GM19397 (cell line): ENCODE data around the gene COL1A2.

Experiments used
- ATAC-seq: cut with Tn5 transposase; IDR thresholded peaks from one replicate; pipeline ENCODE4 v1.9.1; 2021; ENCODE audit warnings: mild to moderate bottlenecking, moderate library complexity; ENCODE audit not compliant: unreplicated experiment

Gene COL1A2

DNA sequence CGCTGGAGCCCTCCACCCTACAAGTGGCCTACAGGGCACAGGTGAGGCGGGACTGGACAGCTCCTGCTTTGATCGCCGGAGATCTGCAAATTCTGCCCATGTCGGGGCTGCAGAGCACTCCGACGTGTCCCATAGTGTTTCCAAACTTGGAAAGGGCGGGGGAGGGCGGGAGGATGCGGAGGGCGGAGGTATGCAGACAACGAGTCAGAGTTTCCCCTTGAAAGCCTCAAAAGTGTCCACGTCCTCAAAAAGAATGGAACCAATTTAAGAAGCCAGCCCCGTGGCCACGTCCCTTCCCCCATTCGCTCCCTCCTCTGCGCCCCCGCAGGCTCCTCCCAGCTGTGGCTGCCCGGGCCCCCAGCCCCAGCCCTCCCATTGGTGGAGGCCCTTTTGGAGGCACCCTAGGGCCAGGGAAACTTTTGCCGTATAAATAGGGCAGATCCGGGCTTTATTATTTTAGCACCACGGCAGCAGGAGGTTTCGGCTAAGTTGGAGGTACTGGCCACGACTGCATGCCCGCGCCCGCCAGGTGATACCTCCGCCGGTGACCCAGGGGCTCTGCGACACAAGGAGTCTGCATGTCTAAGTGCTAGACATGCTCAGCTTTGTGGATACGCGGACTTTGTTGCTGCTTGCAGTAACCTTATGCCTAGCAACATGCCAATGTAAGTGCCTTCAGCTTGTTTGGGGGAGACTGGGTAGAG lies at the start of gene COL1A2:
COL1A2 (plus strand) TSS at position 459 of the 704 bp plus-strand sequence; CDS start at position 596, 137 bp downstream.
- ATAC-seq = peak; percentile 8

DNA sequence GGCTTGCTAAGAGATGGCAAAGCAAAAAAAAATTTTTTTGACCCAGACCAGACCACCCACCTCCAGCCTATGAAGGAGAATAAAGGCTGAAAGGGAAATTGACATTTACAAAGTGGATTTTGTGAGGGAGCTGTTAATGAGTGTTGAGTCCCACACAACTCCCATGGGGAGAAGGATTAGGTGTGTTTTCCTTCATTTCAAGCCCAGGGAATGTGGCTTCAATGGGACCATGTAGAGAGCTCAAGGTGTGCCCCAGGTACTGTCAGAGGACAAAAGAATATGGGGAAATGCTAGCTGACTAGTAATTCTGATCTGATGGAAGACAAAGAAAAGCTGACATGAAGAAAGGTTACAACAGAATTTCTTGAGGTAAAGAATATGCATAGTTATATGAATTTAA lies 48.8 kb upstream of the COL1A2 start:
- ATAC-seq = no peak

DNA sequence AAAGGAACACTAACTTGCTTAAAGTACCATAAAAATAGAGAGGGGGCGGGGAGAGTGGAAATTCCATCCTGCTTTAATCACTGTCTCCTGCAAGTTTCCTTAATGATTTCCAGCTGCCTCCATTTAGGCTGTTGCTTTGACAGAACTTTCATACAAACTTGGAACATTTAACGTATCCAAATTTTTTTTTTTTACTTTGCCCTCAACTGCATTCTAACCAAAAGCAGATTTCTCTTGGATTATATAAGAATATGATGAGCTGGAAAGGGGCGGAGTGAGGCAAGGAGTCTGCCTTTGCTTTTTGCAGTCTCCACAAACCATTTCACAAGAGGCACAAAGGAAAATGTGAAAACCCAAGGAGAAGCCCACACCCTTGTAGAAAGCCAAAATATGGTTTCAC lies 46.6 kb upstream of the COL1A2 start:
- no peak for ATAC-seq

DNA sequence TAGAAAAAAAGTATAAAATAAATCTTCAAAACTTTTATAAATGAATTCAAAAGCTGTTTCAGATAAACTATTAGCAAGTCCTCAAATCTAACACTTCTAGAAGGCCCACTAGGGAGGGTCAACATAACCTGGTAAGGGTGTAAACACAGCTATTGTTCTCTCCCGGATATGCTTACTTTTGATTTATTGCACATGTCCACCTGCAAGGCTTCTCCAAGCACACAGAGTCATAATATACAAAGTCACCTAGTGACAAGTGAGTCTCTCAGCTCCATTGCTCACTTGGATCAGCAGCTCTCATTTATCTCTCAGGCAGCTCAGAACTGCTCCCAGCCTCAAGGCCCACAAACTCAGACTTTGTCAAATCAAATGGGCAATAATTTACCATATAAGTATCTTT lies 44.0 kb upstream of the COL1A2 start:
- no peak for ATAC-seq

DNA sequence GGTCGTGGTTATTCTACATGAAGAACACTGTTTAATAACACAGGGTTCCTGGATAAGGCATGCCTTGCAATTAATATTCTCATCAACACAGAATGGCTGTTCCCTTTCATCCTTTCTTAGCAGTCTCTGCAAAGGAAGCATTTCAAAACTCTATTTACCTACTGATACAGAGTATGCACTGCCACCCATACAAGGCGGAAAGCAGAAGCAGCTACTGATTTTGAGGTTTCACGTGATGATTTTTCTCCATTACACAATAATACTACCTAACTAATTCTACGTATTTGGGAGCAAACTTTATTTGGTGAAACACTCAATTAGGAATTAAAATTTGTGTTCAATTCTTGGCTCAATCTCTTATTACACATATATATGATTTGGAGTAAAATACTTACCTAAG lies 43.0 kb upstream of the COL1A2 start:
- no peak for ATAC-seq

DNA sequence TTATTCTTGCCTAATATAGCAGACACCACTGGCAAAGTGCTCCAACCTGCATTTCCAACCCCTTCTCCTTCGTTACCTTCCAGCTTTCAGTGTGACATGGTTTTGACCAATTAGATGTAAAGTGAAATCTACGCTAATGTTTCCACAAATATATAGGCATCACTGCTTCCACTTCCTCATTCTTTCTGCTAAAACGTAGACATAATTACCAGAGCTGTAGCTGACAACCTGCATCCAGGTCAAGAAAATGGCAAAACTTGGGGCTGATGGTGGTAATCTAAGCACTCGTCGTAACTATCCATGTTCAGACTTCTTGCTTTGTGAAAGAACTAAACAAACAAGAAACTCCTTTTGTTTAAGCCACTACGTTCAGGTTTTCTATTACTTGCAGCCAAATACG lies 41.8 kb upstream of the COL1A2 start:
- ATAC-seq = no peak

DNA sequence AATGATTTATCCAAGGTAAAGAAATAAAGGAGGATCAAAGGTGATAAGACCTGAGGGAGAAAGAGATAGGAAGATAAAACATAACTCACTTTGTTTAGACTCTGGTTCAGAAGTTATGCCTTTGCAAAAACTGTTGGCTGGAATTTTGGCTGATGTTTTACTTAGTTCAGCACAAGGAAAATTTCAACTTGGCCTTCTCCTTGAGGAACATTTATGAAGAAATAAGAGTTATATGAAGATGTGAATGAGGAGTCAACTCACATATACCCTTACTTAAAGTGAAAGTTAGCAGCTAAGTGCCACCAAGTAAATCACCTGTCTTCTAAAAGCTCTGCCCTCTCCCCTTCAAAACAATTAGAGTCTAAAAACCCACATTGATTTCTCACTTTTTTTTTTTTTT lies 39.7 kb upstream of the COL1A2 start:
- no peak for ATAC-seq

DNA sequence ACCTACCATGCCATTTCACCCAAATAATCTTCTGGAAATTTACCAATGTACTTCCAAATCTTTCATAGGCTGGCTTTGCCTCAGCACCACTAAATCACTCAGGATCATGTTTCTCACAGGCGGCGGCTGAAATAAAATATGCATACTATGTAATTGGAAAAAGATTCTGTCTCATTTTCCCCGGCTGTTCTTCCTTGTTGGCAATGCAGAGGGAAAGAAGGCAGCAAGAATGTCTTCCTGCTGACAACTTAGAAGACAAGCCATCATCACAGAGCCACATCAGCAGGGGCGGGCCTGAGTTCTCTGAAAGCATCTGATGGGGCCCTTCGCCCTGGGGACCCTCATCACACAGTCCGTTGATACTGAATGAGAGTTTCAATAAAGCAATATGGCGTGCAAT lies 39.2 kb upstream of the COL1A2 start:
- no peak for ATAC-seq

DNA sequence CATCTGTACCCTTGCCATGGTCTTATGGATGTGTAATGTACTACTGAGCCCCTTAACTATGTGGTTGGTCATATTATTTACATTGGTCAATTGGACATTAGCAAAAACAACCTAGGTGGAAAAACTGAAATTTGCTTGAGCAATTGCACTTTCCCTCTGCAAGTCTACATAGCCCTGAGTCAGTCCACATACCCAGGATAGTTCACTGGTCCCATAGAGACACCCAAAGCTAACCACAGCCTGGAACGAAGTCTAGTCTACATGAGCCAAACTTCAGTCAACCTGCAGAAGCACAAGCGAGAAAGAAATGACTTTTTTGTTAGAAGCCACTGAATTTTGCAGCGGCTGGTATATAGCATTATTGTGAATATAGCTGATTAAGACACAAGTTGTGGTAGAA lies 37.6 kb upstream of the COL1A2 start:
- no peak for ATAC-seq

DNA sequence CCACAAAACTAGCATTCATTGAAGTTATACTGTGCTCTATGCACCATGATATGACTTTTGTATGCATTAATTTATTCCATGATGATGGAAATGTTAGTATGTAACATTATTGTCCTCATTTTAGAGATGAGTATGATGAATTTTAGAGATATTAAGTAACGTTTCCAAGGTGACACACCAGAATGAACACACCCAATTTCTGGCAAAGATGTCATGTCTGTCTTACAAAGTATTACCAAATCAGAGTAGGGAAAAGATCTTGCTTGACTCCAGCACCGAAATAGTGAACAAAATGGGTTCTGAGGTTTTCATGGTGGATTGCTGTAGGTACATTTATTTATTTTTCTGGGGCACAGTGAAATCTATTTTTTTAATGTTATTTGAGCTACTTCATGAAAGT lies 33.8 kb upstream of the COL1A2 start:
- ATAC-seq = no peak

DNA sequence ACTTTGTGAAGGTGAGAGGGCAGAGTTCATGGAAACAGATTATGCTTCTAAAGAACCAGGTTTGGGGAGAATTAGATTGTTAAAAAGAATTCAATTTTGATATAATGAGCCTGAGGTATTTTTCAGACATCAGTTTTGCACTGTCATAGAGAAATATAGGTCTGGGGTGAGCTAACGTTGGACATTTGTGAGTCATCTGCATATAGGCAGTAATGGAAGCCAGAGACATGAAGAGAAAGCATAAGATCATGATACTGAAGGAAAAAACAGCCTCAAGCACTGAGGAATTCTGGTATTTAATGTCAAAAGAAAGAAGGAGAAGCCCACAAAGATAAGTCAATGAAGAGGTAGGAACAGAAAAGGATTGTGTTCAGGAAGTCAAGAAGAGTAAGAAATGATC lies 32.4 kb upstream of the COL1A2 start:
- no peak for ATAC-seq

DNA sequence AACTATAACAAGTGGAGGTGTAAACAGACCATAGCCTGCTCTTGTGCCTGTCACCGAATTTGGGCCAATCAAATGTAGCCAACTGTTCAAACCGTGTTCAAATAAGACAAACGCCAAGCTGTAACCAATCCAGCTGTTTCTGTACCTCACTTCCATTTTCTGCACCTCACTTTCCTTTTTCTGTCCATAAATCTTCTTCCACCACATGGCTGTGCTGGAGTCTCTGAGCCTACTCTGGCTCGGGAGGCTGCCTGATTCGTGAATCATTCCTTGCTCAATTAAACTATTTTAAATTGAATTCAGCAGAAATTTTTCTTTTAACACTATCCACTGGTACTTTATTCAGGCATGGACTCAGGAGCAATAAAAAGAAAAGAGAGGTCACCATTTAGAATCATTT lies 29.9 kb upstream of the COL1A2 start:
- ATAC-seq = no peak

DNA sequence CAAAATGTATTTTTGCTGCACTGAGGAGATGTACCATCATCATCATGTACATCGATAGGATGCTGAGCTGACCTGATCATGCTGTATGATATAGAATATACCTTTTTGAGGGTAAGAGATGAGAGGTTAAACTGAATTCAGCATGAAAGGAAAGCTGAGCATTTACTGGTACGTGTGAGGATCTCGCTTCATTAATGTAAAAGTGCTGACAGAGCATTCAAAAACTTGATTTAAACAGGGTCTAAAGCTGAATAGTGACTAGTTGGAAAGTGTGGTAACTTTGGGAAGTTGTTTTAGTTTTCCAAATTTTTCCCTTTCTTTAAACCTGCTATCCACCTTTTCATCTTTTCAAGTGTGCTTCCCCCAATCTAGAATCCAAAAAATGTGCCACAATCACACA lies 28.5 kb upstream of the COL1A2 start:
- no peak for ATAC-seq

DNA sequence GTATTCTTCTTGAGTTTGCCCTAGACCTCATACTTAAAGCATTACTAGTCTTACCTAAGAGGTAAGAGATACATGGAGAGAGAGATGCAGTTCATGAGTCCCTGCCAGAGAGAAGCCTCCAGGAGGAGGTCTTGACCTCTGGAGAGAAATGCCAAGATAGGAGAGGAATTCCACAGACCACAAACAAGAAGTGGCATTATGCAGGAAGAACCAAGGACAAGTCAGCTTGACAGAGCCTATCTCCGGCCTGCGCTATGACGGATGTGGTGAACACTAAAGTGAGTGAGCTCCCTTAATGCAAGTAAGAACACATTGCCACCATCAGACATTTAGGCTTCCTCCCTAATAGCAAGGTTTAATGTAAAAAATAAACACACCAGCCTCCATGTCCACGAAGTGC lies 27.9 kb upstream of the COL1A2 start:
- no peak for ATAC-seq

DNA sequence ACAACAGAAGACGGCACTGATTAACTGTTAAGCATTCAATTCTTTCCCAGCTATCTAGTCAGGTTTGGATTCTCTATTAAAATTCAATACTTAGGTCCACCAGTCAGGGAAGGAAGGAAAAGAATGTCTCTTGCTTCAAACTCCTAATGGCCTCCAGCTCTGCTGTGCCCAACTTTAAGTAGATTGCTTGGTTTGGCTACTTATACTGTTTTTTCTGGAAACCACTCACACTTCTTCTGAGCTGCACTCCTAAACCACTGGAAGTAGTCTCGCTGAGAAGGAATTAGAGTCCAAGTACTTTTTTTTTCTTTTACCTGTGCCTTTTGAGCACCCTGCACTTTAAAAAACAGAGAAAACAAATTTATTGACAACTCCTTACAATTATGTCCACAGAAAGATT lies 26.7 kb upstream of the COL1A2 start:
- no peak for ATAC-seq

DNA sequence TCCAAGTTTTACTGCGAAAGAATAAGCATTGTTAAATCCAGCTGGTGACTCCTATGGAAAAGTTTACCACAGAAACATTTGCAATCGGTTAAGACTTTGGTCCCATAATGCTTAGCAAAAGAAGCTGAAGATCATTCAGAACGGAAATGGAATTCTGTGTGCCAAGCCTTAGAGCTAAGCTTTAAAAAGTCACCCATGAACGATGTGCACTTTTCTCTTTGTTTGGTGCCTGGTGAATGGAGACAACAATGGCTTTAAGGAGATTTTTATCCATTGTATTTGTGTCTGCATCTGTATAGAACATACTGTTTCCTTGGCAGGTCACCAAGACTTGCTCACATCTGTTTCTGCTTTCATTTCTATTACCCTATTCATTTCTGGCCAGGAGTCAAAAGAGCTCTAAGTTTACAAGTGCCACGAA lies 26.3 kb upstream of the COL1A2 start:
- no peak for ATAC-seq

DNA sequence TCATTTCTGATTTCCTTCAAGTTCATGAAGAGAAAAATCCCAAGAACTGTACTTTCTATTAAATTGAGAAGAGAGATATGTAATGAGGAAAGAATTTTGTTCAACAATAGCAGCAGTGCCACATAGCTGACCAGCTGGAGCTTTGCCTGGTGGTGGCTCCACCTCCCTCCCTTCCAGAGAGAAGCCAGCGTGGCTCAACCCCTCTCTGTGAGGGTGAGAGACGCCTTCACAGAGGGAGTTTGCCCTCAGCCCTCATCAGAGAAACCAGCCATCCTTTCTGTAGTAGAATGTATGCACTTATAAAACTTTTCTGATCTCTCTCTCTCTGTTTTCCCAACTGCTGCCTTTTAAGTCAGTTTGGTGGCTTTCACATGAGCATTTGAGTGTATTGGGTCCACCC lies 20.5 kb upstream of the COL1A2 start:
- ATAC-seq = no peak

DNA sequence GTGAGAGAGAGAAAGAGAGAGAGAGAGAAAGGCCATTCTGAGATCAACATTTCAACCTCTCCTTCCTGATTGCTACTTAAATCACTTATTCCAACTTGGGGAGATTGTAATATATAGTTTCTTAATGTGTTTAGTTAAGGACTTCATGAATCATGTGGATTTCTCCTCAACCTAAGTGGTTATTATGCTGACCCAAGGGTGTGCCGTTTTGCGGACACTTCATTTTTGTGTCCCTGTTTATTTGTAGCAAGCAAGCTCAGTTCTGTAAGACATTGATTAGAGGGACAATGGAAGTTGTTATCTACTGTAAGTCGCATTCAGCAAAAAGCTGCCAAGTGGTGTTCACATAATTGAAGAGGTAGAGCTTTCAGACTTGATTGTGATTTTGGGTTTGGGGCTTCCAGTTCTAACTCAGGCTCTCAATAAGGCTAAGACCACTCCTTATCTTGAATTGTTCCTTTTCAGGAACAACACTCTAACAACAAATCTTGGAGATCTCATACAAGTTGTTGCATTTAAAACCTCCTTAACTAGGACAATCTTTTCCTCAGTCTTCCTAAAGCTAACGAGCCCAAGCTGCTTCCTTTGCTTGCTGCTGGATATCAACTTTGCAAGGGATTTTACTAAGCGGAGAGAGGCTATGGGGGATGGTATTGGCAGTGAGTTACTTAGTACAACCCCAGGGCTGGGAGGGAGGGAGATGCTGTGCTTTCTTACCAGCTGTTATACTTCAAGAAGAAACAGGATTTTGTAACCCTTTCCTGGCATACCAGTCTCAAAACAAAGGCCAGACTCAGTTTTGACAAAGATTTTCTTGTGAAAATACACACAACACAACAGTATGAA lies 19.8 kb upstream of the COL1A2 start:
- ATAC-seq = no peak

DNA sequence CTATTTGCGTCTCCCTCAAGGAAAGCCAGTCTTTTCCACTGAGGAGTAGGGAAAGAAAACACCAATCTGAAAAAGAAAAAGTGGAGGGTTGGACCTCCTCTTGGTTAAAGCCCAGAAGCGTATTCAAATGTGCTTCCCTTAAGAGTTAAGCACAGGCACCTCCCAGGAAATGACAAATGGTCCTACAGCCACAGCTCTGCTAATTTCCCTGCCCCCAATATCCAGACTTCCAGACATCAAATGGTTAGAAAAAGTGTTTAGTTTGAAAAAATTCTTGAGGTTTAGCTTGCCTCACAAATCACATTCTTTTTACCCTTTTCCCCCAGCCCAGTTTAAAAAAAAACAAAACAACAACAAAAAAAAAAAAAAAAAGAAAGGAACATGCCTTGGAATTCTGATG lies 19.0 kb upstream of the COL1A2 start:
- no peak for ATAC-seq

DNA sequence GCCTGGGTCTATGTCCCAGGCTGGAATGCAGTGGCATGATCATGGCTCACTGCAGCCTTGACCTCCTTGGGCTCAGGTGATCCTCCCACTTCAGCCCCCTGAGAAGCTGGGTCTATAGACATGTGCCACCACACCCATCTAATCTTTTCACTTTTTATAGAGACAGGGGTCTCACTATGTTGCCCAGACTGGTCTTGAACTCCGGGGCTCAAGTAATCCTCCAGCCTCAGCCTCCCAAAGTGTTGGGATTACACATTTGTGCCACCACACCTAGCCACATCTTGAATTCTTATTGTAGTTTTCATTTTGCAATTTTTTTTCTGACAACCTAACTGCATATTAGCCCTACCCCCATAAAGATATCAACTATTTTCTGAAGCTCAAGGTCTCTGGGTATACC lies 18.4 kb upstream of the COL1A2 start:
- no peak for ATAC-seq

DNA sequence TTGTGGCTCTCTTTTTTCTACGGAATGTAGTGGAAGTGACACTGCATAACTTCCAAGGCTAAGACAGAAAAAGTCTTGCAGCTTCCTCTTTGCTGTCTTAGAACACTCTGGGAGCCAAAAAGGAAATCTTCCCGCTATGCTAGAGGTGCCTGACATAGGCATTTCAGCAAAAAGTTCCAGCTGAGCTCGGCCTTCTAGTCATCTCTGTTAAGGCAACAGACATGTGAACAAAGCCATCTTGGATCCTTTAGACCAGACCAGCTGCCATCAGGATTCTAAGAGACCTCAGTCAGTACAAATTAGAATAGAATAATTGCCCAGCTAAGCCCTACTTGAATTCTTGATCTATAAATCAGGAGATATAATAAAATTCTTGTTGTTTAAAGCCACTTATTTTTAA lies 16.3 kb upstream of the COL1A2 start:
- ATAC-seq = no peak

DNA sequence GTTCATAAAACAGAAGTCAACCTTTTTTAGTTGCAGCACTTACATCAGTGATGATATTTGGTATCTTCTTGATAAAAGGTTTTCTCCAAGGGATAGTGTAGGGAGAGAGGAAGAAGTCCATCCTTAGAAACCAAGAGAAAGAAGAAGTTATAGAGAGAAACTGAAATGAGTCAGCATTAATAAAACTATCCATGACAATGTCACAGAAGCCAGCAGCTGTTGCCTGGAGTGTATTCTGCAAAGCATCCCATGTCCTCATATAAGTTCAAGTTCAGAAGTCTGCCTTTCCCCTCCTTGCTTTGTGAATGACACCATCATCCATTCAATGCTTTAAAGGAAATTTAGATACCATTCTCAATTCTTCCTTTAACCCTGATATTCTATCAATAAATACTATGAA lies 14.4 kb upstream of the COL1A2 start:
- ATAC-seq = no peak

DNA sequence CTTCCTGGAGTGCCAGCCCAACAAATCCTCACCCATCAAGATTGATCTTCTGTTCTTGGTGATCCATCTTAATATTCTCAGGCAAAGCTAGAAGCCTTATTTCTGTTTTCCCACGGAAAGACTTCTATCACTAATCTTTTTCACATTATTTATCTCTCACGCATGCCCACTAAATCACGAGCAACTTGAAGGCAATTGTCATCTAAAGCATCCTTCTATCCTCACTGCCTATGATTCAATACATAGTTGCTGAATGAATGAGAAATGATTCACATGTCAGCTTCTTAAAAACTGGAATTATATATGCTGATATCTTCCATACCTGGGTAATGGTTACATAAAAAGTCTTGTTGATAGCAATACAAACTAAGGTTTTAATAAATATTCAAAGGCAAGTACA lies 12.6 kb upstream of the COL1A2 start:
- no peak for ATAC-seq
